HG03558 (cell line): ENCODE data around the gene GALNT17.

Experiments used
- ATAC-seq: cut with Tn5 transposase; IDR thresholded peaks from one replicate; pipeline ENCODE4 v1.9.1; 2021; ENCODE audit warnings: moderate number of reproducible peaks; ENCODE audit not compliant: unreplicated experiment; ENCODE audit errors: extremely low read depth

GALNT17 gene

GRCh38 chr7:71364551-71364950, 232.6 kb downstream of the GALNT17 start:
- no peak for ATAC-seq

GRCh38 chr7:71372991-71373390, 241.0 kb downstream of the GALNT17 start:
- ATAC-seq = no peak

GRCh38 chr7:71377062-71377461, 245.1 kb downstream of the GALNT17 start:
- ATAC-seq = no peak

- ATAC-seq = no peak
Observed at GRCh38 chr7:71377469-71377868, 245.5 kb downstream of the GALNT17 start.

GRCh38 chr7:71384094-71384493, 252.2 kb downstream of the GALNT17 start:
- ATAC-seq = no peak

- ATAC-seq = no peak
Observed at GRCh38 chr7:71385330-71385729, 253.4 kb downstream of the GALNT17 start.

GRCh38 chr7:71386152-71386785, 254.3 kb downstream of the GALNT17 start:
- ATAC-seq = no peak

- no peak for ATAC-seq
Observed at GRCh38 chr7:71388181-71388580, 256.2 kb downstream of the GALNT17 start.

GRCh38 chr7:71389976-71390375, 258.0 kb downstream of the GALNT17 start:
- no peak for ATAC-seq

GRCh38 chr7:71393661-71394060, 261.7 kb downstream of the GALNT17 start:
- no peak for ATAC-seq

- no peak for ATAC-seq
Observed at GRCh38 chr7:71402684-71403083, 270.7 kb downstream of the GALNT17 start.

GRCh38 chr7:71403202-71403946, 271.4 kb downstream of the GALNT17 start:
- no peak for ATAC-seq

- no peak for ATAC-seq
Observed at GRCh38 chr7:71404726-71405345, 272.9 kb downstream of the GALNT17 start.

GRCh38 chr7:71408271-71408670, 276.3 kb downstream of the GALNT17 start:
- ATAC-seq = no peak

GRCh38 chr7:71409550-71410157, 277.7 kb downstream of the GALNT17 start:
- ATAC-seq = no peak

GRCh38 chr7:71411475-71411874, 279.5 kb downstream of the GALNT17 start:
- ATAC-seq = no peak

GRCh38 chr7:71414490-71414889, 282.5 kb downstream of the GALNT17 start:
- no peak for ATAC-seq

GRCh38 chr7:71419546-71420337, 287.8 kb downstream of the GALNT17 start:
- ATAC-seq = no peak

- no peak for ATAC-seq
Observed at GRCh38 chr7:71422104-71422503, 290.2 kb downstream of the GALNT17 start.
